Breast epithelium (tissue), 4 donors: Measurements from ENCODE around the gene LBHD1. TPM values are rescaled to one million over a fixed set of nuclear protein-coding genes. Genes with fewer than 3 reads are reported as not detected.

Experiments
- DNase-seq, 2 donors: peaks; one replicate each; pipeline ENCODE4 v3.0.0-alpha.2; 2019; ENCODE audit warnings: low spot score in 2 of 2
- H3K27ac ChIP-seq, 2 donors: fragments of 200-600 bp; sonication (generic) in 1 of 2; one replicate each; pipeline ENCODE4 v1.5.1; 2016 to 2019; ENCODE audit warnings: mild to moderate bottlenecking in 1 of 2
- H3K27me3 ChIP-seq, 2 donors: fragments of 200-600 bp; sonication (generic) in 1 of 2; one replicate each; pipeline versions ENCODE4 v1.5.1 to v1.6.0; 2017 to 2019; ENCODE audit warnings: control low read depth in 1 of 2, mild to moderate bottlenecking in 1 of 2
- H3K36me3 ChIP-seq: fragments of 200-600 bp; one replicate; pipeline ENCODE4 v1.5.1; 2019
- H3K4me1 ChIP-seq, 2 donors: fragments of 200-600 bp; sonication (generic); one replicate each; pipeline ENCODE4 v1.5.1; 2016 to 2019; ENCODE audit warnings: control low read depth in 1 of 2
- H3K4me3 ChIP-seq, 3 donors: fragments of 200-600 bp; sonication (generic); 1 replicate in 2 of 3; 2 replicates in 1 of 3; pipeline ENCODE4 v1.5.1; 2016 to 2019; ENCODE audit warnings: mild to moderate bottlenecking in 3 of 3, moderate library complexity in 2 of 3
- H3K9me3 ChIP-seq, 2 donors: fragments of 200-600 bp; sonication (generic) in 1 of 2; one replicate each; pipeline ENCODE4 v1.5.1; 2016 to 2019; ENCODE audit warnings: control low read depth in 1 of 2
- CTCF ChIP-seq, 3 donors: fragments of 450-650 bp; IDR thresholded peaks; one replicate each; pipeline ENCODE4 v1.5.1; 2016 to 2017; ENCODE audit warnings: antibody characterized with exemption in 3 of 3, mild to moderate bottlenecking in 3 of 3, moderate library complexity in 3 of 3
- POLR2A ChIP-seq: fragments of 450-650 bp; IDR thresholded peaks from one replicate; pipeline ENCODE4 v1.6.1; 2016; ENCODE audit warnings: antibody characterized with exemption, mild to moderate bottlenecking, moderate library complexity
- POLR2AphosphoS5 ChIP-seq, 3 donors: sonication (generic); formaldehyde crosslinking; IDR thresholded peaks; one replicate each; pipeline ENCODE4 v1.6.1; 2017; ENCODE audit warnings: antibody characterized with exemption in 3 of 3
- intact Hi-C: fragments of 100-400 bp; cut with DNase I; formaldehyde crosslinking; loops from one replicate; pipeline ENCODE4 v1.15.1; 2023; ENCODE audit warnings: low total_unique reads
- total RNA-seq, 3 donors: library from RNA; depleted of rRNA; stranded (reverse); fragments of >200 nt; gene quantifications; one replicate each; pipeline ENCODE4 v1.1.0, GENCODE V29; 2016

Gene LBHD1
- total RNA-seq, 3 donors from 2014 or later: 4.3 to 6.0 (median 5.6) TPM

- Histone ChIP-seq H3K4me1 (peaks cover 3 to 11% of the 10 kb centered on the region in 2 donors), H3K4me3 (no peak overlapping the region), H3K27ac (peak overlapping the region; percentile 90 to 93), H3K27me3 (no peaks in the 10 kb centered on the region), H3K36me3 (no peaks in the 10 kb centered on the region), H3K9me3 (no peaks in the 10 kb centered on the region)
- DNase-seq: no peak
- TF ChIP-seq POLR2A (no peak), POLR2AphosphoS5 (IDR thresholded peaks at IDR 0.05) (no peak), CTCF (IDR thresholded peaks at IDR 0.05) (no peak)
- intact Hi-C loops: no loop called here
Measured at GRCh38 chr11:62673196-62673525, 1.1 kb upstream of the LBHD1 start.

- no peaks in the 10 kb centered on the region for H3K36me3 ChIP-seq
- DNase-seq: no peak
- H3K4me1 ChIP-seq: peaks cover 10 to 22% of the 10 kb centered on the region in 2 donors
- intact Hi-C loops: no loop called here
- H3K27me3 ChIP-seq: no peaks in the 10 kb centered on the region
- TF ChIP-seq CTCF (IDR thresholded peaks at IDR 0.05) (no peak), POLR2A (no peak), POLR2AphosphoS5 (IDR thresholded peaks at IDR 0.05) (no peak)
- peak overlapping the region; percentile 77 to 84 (median 80) for H3K4me3 ChIP-seq
- H3K9me3 ChIP-seq: no peaks in the 10 kb centered on the region
- peak overlapping the region; percentile 90 to 93 for H3K27ac ChIP-seq
Measured at GRCh38 chr11:62671236-62671607, 845 bp downstream of the LBHD1 start.

DNA sequence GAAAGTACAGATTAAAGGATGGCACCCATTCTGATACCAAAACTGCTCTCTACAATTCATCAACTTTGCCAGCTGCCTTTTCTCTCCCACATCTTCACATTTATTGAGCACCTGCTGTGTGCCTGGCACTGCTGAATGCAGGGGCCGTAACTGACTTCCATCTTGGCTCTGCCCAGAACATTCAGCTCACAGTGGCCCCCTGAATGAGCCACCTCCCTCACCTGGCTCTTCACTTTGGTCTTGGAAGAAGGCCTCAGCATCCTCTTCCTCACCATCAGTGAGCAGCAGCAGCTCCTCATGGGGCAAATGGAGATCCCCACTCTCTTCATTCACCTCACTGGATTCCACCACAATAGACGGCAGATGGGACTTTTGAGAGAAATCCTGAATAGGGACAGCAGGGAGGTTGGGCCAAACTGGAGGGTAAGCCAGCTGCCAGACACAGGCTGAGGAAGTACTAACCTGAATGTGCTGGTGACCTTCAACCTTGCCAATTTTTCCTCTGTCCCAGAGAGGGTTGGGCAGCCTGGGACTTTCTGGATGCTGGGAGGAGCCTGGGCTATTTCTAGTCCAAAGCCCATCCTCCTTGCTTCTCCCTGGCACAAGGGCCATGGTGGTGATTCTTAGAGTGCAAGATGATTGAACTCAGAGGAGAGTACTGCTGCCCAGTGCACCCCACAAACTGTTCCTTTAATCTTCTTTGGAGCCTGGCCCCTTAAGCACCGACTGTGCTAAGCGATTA lies 2.5 kb downstream of the LBHD1 start:
- Histone ChIP-seq H3K4me1 (peaks cover 10 to 23% of the 10 kb centered on the region in 2 donors), H3K27me3 (no peaks in the 10 kb centered on the region), H3K36me3 (no peaks in the 10 kb centered on the region), H3K27ac (no peak overlapping the region), H3K9me3 (no peaks in the 10 kb centered on the region), H3K4me3 (no peak overlapping the region)
- no peak for DNase-seq
- TF ChIP-seq POLR2AphosphoS5 (IDR thresholded peaks at IDR 0.05): no peak
- TF ChIP-seq POLR2A: no peak
- TF ChIP-seq CTCF (IDR thresholded peaks at IDR 0.05): no peak
- intact Hi-C loops: no loop called here

- H3K4me1 ChIP-seq: peaks cover 10 to 19% of the 10 kb centered on the region in 2 donors
- DNase-seq: no peak
- intact Hi-C loops: no loop called here
- H3K36me3 ChIP-seq: no peaks in the 10 kb centered on the region
- no peaks in the 10 kb centered on the region for H3K27me3 ChIP-seq
- peak overlapping the region in 1 of 3 donors; percentile 83 for H3K4me3 ChIP-seq
- H3K27ac ChIP-seq: peak overlapping the region in 1 of 2 donors; percentile 5
- TF ChIP-seq POLR2A (no peak), CTCF (IDR thresholded peaks at IDR 0.05) (no peak), POLR2AphosphoS5 (IDR thresholded peaks at IDR 0.05) (no peak)
- no peaks in the 10 kb centered on the region for H3K9me3 ChIP-seq
Measured at GRCh38 chr11:62667460-62667859, 4.6 kb downstream of the LBHD1 start.

- DNase-seq: no peak
- Histone ChIP-seq H3K9me3 (no peaks in the 10 kb centered on the region), H3K4me1 (peaks cover 10 to 19% of the 10 kb centered on the region in 2 donors), H3K27me3 (no peaks in the 10 kb centered on the region), H3K4me3 (peak overlapping the region; percentile 62 to 85 (median 83)), H3K27ac (peak overlapping the region; percentile 89 to 93), H3K36me3 (no peaks in the 10 kb centered on the region)
- intact Hi-C loops: no loop called here
- TF ChIP-seq CTCF (IDR thresholded peaks at IDR 0.05) (no peak), POLR2A (no peak), POLR2AphosphoS5 (IDR thresholded peaks at IDR 0.05) (no peak)
Measured at GRCh38 chr11:62666259-62666926, 5.7 kb downstream of the LBHD1 start.
